ENCODE data around the gene PRAMEF15. TPM values are rescaled to one million over a fixed set of nuclear protein-coding genes. Genes with fewer than 3 reads are reported as not detected.

The PRAMEF15 gene
- not detected in 2 replicates for total RNA-seq

GRCh38 chr1:13315281-13315680 is at the start of gene PRAMEF15:
Gene PRAMEF15 (plus strand): TSS chr1:13315581. CDS start chr1:13318408, 2,827 bp downstream.

DNA sequence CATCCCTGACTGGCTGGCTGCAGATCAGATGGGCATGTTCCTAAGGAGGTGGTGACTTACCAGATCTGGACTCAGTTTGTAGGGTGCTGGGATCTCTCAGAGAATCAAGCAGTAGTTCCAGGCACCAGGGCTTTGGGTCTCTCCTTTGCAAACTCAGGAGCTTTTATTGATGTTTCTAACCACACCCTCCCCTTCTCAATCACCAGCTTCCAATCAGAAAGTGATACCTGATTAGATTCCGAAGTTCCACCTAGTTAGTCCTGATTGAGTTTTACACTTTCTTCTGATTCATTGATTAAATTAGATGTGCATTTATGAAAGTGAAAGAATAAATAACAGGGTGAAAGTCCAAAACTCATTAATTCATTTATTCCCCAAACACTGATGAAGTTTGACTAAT is 30.3 kb upstream of the PRAMEF15 start, which contains the start of gene PRAMEF8:
Gene PRAMEF8 (minus strand): TSS at position 101 of the 400 bp plus-strand sequence. CDS start 1,046 bp downstream, outside the sequence.

GRCh38 chr1:13303239-13303638 is 12.1 kb upstream of the PRAMEF15 start, which contains the start of gene PRAMEF33:
Gene PRAMEF33 (plus strand): TSS chr1:13303539. CDS start chr1:13305955, 2,416 bp downstream.

DNA sequence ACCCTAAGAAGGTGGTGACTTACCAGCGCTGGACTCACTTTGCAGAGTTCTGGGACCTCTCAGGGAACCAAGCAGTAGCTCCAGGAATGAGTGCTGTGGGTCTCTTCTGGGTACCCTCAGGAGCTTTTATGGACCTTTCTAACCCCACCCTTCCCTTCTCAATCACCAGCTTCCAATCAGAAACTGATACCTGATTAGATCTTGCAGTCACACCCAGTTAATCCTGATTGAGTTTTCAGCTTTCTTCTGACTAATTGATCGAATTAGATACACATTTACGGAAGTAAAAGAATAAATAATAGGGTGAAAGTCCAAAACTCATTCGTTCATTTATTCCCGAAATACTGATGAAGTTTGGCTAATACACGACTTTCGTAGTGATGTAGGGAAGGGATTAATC is 31.7 kb downstream of the PRAMEF15 start, which contains the start of gene PRAMEF14:
Gene PRAMEF14 (minus strand): TSS at position 101 of the 400 bp plus-strand sequence. CDS start 1,820 bp downstream, outside the sequence.

Other genes with a start within 250 kb of the PRAMEF15 start
- not detected in 2 replicates for gene PRAMEF25, start 244.8 kb upstream of the PRAMEF15 start, total RNA-seq
- not detected in 2 replicates for gene HNRNPCL2, start 198.7 kb upstream of the PRAMEF15 start, total RNA-seq
- not detected in 2 replicates for gene PRAMEF26, start 159.6 kb upstream of the PRAMEF15 start, total RNA-seq
- gene HNRNPCL4, start 149.9 kb upstream of the PRAMEF15 start, total RNA-seq, result not detected in 2 replicates
- not detected in 2 replicates for gene PRAMEF9, start 143.7 kb upstream of the PRAMEF15 start, total RNA-seq
- not detected in 2 replicates for gene PRAMEF13, start 114.2 kb upstream of the PRAMEF15 start, total RNA-seq
- not detected in 2 replicates for gene PRAMEF18, start 89.4 kb upstream of the PRAMEF15 start, total RNA-seq
- gene PRAMEF5, start 61.4 kb upstream of the PRAMEF15 start, total RNA-seq, result not detected in 2 replicates
- not detected in 2 replicates for gene PRAMEF8, start 30.4 kb upstream of the PRAMEF15 start, total RNA-seq
- not detected in 2 replicates for gene PRAMEF33, start 12.0 kb upstream of the PRAMEF15 start, total RNA-seq
- gene PRAMEF14, start 31.6 kb downstream of the PRAMEF15 start, total RNA-seq, result not detected in 2 replicates
- gene PRAMEF19, start 56.4 kb downstream of the PRAMEF15 start, total RNA-seq, result not detected in 2 replicates
- not detected in 2 replicates for gene PRAMEF17, start 74.1 kb downstream of the PRAMEF15 start, total RNA-seq
- not detected in 2 replicates for gene PRAMEF20, start 94.9 kb downstream of the PRAMEF15 start, total RNA-seq
- not detected in 2 replicates for gene LRRC38, start 198.4 kb downstream of the PRAMEF15 start, total RNA-seq